ENCODE data around the gene PTBP3. TPM values are rescaled to one million over a fixed set of nuclear protein-coding genes. Genes with fewer than 3 reads are reported as not detected.

The PTBP3 gene
- total RNA-seq, 1 experiment from 2014 or later = 90.3 TPM

- H3K27ac ChIP-seq = no peak overlapping the region
- H3K9me3 ChIP-seq (replicated peaks) = no peaks in the 10 kb centered on the region
- no peak overlapping the region for H3K4me3 ChIP-seq
- H3K36me3 ChIP-seq = peaks cover 16% of the 10 kb centered on the region
- no peak for DNase-seq (ENCODE audit: low read depth in 1 of 2, low spot score in 2 of 2)
- no peaks in the 10 kb centered on the region for H3K27me3 ChIP-seq (replicated peaks)
- 0 out of 2 replicates have a peak, but pooled peaks cover under 1% of the 10 kb centered on the region for H3K4me1 ChIP-seq (replicated peaks)
These were observed 10.0 kb downstream of the PTBP3 start for GRCh38 chr9:112323378-112323854.

GRCh38 chr9:112322701-112323377 is 10.6 kb downstream of the PTBP3 start:
- no peaks in the 10 kb centered on the region for H3K9me3 ChIP-seq (replicated peaks)
- H3K4me1 ChIP-seq (replicated peaks) = no peaks in the 10 kb centered on the region
- H3K27me3 ChIP-seq (replicated peaks) = no peaks in the 10 kb centered on the region
- DNase-seq (ENCODE audit: low read depth in 1 of 2, low spot score in 2 of 2) = no peak
- no peak overlapping the region for H3K4me3 ChIP-seq
- H3K36me3 ChIP-seq = peaks cover 16% of the 10 kb centered on the region
- no peak overlapping the region for H3K27ac ChIP-seq

- H3K36me3 ChIP-seq = 0 out of 2 replicates have a peak, but pooled peaks cover 3% of the 10 kb centered on the region
- DNase-seq (ENCODE audit: low read depth in 1 of 2, low spot score in 2 of 2) = no peak
- H3K9me3 ChIP-seq (replicated peaks) = no peaks in the 10 kb centered on the region
- H3K27ac ChIP-seq = no peak overlapping the region
- no peaks in the 10 kb centered on the region for H3K4me1 ChIP-seq (replicated peaks)
- no peaks in the 10 kb centered on the region for H3K27me3 ChIP-seq (replicated peaks)
- no peak overlapping the region for H3K4me3 ChIP-seq
These were observed 17.0 kb downstream of the PTBP3 start for GRCh38 chr9:112316258-112316943.

GRCh38 chr9:112315331-112316257 is 17.8 kb downstream of the PTBP3 start:
- Histone ChIP-seq H3K9me3 (replicated peaks) (no peaks in the 10 kb centered on the region), H3K4me3 (no peak overlapping the region), H3K36me3 (0 out of 2 replicates have a peak, but pooled peaks cover 3% of the 10 kb centered on the region), H3K27ac (no peak overlapping the region), H3K27me3 (replicated peaks) (no peaks in the 10 kb centered on the region), H3K4me1 (replicated peaks) (no peaks in the 10 kb centered on the region)
- DNase-seq (ENCODE audit: low read depth in 1 of 2, low spot score in 2 of 2) = no peak

- no peaks in the 10 kb centered on the region for H3K9me3 ChIP-seq (replicated peaks)
- no peaks in the 10 kb centered on the region for H3K27me3 ChIP-seq (replicated peaks)
- H3K36me3 ChIP-seq = 0 out of 2 replicates have a peak, but pooled peaks cover 3% of the 10 kb centered on the region
- no peak overlapping the region for H3K4me3 ChIP-seq
- DNase-seq (ENCODE audit: low read depth in 1 of 2, low spot score in 2 of 2) = no peak
- no peak overlapping the region for H3K27ac ChIP-seq
- H3K4me1 ChIP-seq (replicated peaks) = no peaks in the 10 kb centered on the region; the same call in 1 of the 2 replicates
These were observed 21.3 kb downstream of the PTBP3 start for GRCh38 chr9:112312139-112312538.

GRCh38 chr9:112311497-112311896 is 21.9 kb downstream of the PTBP3 start:
- no peaks in the 10 kb centered on the region for H3K27me3 ChIP-seq (replicated peaks)
- H3K4me1 ChIP-seq (replicated peaks) = no peaks in the 10 kb centered on the region; the same call in 1 of the 2 replicates
- H3K36me3 ChIP-seq = 0 out of 2 replicates have a peak, but pooled peaks cover 3% of the 10 kb centered on the region
- H3K4me3 ChIP-seq = no peak overlapping the region
- no peak for DNase-seq (ENCODE audit: low read depth in 1 of 2, low spot score in 2 of 2)
- H3K9me3 ChIP-seq (replicated peaks) = no peaks in the 10 kb centered on the region
- H3K27ac ChIP-seq = no peak overlapping the region

GRCh38 chr9:112310826-112311225 is 22.6 kb downstream of the PTBP3 start:
- no peak for DNase-seq (ENCODE audit: low read depth in 1 of 2, low spot score in 2 of 2)
- no peaks in the 10 kb centered on the region for H3K9me3 ChIP-seq (replicated peaks)
- no peak overlapping the region for H3K4me3 ChIP-seq
- H3K4me1 ChIP-seq (replicated peaks) = no peaks in the 10 kb centered on the region; the same call in 1 of the 2 replicates
- no peaks in the 10 kb centered on the region for H3K27me3 ChIP-seq (replicated peaks)
- 0 out of 2 replicates have a peak, but pooled peaks cover 3% of the 10 kb centered on the region for H3K36me3 ChIP-seq
- no peak overlapping the region for H3K27ac ChIP-seq

- no peak overlapping the region for H3K27ac ChIP-seq
- 0 out of 2 replicates have a peak, but pooled peaks cover 3% of the 10 kb centered on the region for H3K36me3 ChIP-seq
- H3K9me3 ChIP-seq (replicated peaks) = no peaks in the 10 kb centered on the region
- H3K4me3 ChIP-seq = no peak overlapping the region
- no peak for DNase-seq (ENCODE audit: low read depth in 1 of 2, low spot score in 2 of 2)
- H3K27me3 ChIP-seq (replicated peaks) = no peaks in the 10 kb centered on the region
- peaks cover 6% of the 10 kb centered on the region for H3K4me1 ChIP-seq (replicated peaks)
These were observed 24.8 kb downstream of the PTBP3 start for GRCh38 chr9:112308588-112308987.

- peaks cover 6% of the 10 kb centered on the region for H3K4me1 ChIP-seq (replicated peaks)
- H3K36me3 ChIP-seq = 0 out of 2 replicates have a peak, but pooled peaks cover 3% of the 10 kb centered on the region
- no peak for DNase-seq (ENCODE audit: low read depth in 1 of 2, low spot score in 2 of 2)
- no peaks in the 10 kb centered on the region for H3K9me3 ChIP-seq (replicated peaks)
- no peaks in the 10 kb centered on the region for H3K27me3 ChIP-seq (replicated peaks)
- no peak overlapping the region for H3K4me3 ChIP-seq
- H3K27ac ChIP-seq = no peak overlapping the region
These were observed 32.0 kb downstream of the PTBP3 start for GRCh38 chr9:112301420-112301819.

GRCh38 chr9:112299514-112299913 is 33.9 kb downstream of the PTBP3 start:
- H3K4me3 ChIP-seq = no peak overlapping the region
- no peaks in the 10 kb centered on the region; the same call in 1 of the 2 replicates for H3K4me1 ChIP-seq (replicated peaks)
- peaks cover 12% of the 10 kb centered on the region; the same call in 1 of the 2 replicates for H3K36me3 ChIP-seq
- H3K9me3 ChIP-seq (replicated peaks) = no peaks in the 10 kb centered on the region
- H3K27ac ChIP-seq = no peak overlapping the region
- H3K27me3 ChIP-seq (replicated peaks) = no peaks in the 10 kb centered on the region
- DNase-seq (ENCODE audit: low read depth in 1 of 2, low spot score in 2 of 2) = no peak

- no peaks in the 10 kb centered on the region for H3K4me1 ChIP-seq (replicated peaks)
- H3K9me3 ChIP-seq (replicated peaks) = no peaks in the 10 kb centered on the region
- H3K36me3 ChIP-seq = peaks cover 26% of the 10 kb centered on the region
- DNase-seq (ENCODE audit: low read depth in 1 of 2, low spot score in 2 of 2) = no peak
- no peak overlapping the region for H3K4me3 ChIP-seq
- no peak overlapping the region for H3K27ac ChIP-seq
- H3K27me3 ChIP-seq (replicated peaks) = no peaks in the 10 kb centered on the region
These were observed 36.5 kb downstream of the PTBP3 start for GRCh38 chr9:112296929-112297328.

GRCh38 chr9:112295174-112295573 is 38.2 kb downstream of the PTBP3 start:
- Histone ChIP-seq H3K4me1 (replicated peaks) (no peaks in the 10 kb centered on the region), H3K4me3 (no peak overlapping the region), H3K36me3 (peaks cover 26% of the 10 kb centered on the region), H3K27me3 (replicated peaks) (no peaks in the 10 kb centered on the region), H3K27ac (no peak overlapping the region), H3K9me3 (replicated peaks) (no peaks in the 10 kb centered on the region)
- DNase-seq (ENCODE audit: low read depth in 1 of 2, low spot score in 2 of 2) = no peak

- H3K4me1 ChIP-seq (replicated peaks) = no peaks in the 10 kb centered on the region
- no peak overlapping the region for H3K4me3 ChIP-seq
- no peak for DNase-seq (ENCODE audit: low read depth in 1 of 2, low spot score in 2 of 2)
- H3K36me3 ChIP-seq = peaks cover 49% of the 10 kb centered on the region
- H3K27me3 ChIP-seq (replicated peaks) = no peaks in the 10 kb centered on the region
- no peak overlapping the region for H3K27ac ChIP-seq
- H3K9me3 ChIP-seq (replicated peaks) = peaks cover 12% of the 10 kb centered on the region; the same call in 1 of the 2 replicates
These were observed 45.4 kb downstream of the PTBP3 start for GRCh38 chr9:112288029-112288428.

Measured in SJSA1 (cell line).